PC-9 (cell line): ENCODE measurements around the gene CEP120.

ENCODE experiments used
- CTCF ChIP-seq: fragments of 200-600 bp; sonication (generic); conservative IDR thresholded peaks from 2 replicates; pipeline ENCODE4 v1.6.1; 2017; ENCODE audit warnings: mixed run types, antibody characterized with exemption, mild to moderate bottlenecking, moderate library complexity
- EZH2 ChIP-seq: fragments of 200-600 bp; sonication (generic); IDR thresholded peaks from 2 replicates; pipeline ENCODE4 v1.8.0; 2017; ENCODE audit warnings: antibody characterized with exemption, low read depth

- TF ChIP-seq CTCF (no peak), EZH2 (no peak)
These were observed 72.5 kb downstream of the CEP120 start for GRCh38 chr5:123350742-123351141.
